ENCODE data around the gene OR2L5.

The OR2L5 gene, protein sequence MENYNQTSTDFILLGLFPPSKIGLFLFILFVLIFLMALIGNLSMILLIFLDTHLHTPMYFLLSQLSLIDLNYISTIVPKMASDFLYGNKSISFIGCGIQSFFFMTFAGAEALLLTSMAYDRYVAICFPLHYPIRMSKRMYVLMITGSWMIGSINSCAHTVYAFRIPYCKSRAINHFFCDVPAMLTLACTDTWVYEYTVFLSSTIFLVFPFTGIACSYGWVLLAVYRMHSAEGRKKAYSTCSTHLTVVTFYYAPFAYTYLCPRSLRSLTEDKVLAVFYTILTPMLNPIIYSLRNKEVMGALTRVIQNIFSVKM

GRCh38 chr1:248013229-248013710 lies at the start of gene OR2L5:
Gene OR2L5 (plus strand): TSS chr1:248013660. CDS start chr1:248021948, 8,288 bp downstream.
- no peak for DNase-seq

DNA sequence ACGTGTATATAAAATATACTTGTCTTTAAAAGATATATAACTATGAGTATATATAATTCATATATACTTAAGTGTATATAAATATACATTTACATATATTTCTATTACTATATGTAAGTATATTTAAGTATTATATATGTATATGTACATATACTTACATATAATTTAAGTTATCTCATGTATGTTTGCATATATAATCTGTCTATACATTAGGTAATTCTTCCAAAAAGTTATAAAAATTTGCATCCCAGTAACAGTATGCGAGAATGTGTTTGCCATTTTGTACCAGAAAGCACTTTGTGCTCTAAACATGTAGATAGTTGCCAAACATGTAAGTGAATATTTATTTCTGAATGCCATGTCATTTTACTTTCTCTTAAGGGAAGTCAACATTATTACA lies 48.5 kb upstream of the OR2L5 start, which contains the start of gene OR2AK2:
OR2AK2 (plus strand) TSS at position 301 of the 400 bp plus-strand sequence. CDS start 144 bp downstream, outside the sequence.
- DNase-seq, result no peak

DNA sequence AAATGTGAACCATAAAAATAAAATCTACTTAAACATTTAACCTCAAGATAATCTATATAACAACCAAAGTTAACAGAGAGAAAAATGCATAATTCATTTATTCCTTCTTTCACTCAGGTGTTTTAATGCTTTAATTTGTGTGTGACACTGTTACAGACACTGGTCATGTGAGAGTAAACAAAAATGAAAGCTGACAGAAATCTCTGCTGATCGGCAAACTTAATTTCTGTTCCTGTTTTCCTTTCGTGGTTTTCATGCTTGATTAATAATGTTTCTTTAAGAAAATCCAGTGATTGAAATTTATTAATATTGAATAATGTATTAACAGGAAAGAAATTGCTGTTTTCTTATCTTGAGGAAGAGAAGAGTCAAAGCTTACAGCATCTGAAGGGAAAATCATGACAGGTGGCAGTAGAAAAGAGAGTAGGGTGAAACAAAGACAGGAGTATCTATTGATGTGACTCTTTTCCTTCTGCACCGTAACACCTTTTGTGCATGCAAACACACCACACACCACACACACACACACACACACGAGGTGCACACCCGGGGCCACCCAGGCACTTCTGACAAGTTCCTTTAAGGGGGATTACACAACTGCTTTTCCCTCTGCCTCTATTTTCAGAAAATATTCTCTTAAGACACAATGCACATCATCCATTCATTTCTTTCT lies 46.8 kb upstream of the OR2L5 start:
- no peak for DNase-seq

GRCh38 chr1:247992986-247993385 lies 20.5 kb upstream of the OR2L5 start:
- no peak for DNase-seq

DNA sequence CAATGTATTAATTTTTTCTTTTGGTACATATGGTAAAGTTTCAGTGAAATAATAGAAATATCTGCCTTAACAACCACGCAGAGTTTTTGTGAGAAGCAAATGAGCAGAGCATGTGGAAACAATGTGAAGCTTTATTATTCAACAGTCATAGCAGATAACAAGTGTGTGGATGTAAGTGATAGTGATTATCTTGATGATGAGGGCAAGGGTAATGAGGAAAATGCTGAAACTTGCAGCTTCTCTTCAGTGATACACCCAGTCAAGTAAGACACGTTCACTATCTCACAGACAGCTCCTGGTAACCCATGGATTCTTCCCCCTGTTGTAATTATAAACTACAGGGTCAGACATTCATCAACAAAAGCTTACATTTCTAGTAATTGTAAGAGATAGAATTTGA lies 14.6 kb upstream of the OR2L5 start:
- no peak for DNase-seq

DNA sequence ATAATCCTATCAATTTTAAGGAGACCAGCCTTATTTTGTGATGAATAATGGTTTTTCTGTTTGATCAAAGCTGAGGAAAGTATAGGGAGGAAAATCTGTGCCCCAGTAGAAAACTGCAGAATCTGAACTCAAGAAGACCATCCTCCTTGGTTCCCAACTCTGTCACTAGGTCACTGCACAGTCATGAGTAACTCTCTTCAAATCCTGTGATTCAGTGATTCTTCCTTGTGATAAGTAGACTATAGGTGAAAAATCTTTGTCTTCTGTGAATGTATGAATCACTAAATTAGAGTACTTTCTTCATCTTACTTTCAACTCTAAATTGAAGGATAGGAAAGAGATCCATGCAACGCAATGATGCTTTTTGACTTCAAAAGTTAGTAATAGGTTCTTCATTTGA lies 13.3 kb upstream of the OR2L5 start:
- DNase-seq, result no peak

DNA sequence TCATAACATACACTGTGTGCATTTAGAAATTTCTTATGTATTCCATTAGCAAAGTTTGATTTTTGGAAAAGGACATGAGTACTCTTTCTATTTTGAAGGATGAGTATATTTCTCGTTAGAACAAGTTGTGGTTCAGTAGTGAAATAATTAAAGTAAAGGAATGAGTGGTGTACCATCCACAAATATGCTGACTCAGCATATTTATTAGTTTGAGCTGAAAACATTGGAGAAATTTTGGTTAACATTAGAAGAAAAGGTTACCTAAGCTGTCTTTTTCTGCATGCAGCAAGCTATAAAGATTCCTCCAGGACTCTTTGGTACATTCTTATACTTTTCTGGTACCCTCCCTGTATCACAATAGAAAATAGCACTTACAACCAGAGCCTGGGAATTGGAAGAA lies 5.7 kb upstream of the OR2L5 start:
- DNase-seq, result no peak

- no peak for DNase-seq
Observed at GRCh38 chr1:248009681-248010080, 3.8 kb upstream of the OR2L5 start.

GRCh38 chr1:248015803-248016202 lies 2.3 kb downstream of the OR2L5 start:
- DNase-seq, result no peak

- DNase-seq, result no peak
Observed at GRCh38 chr1:248029770-248030169, 16.3 kb downstream of the OR2L5 start, which contains the start of gene OR2L2. Gene OR2L2 (plus strand): TSS chr1:248030070. CDS start chr1:248038268, 8,198 bp downstream.

- DNase-seq, result no peak
Observed at GRCh38 chr1:248045209-248045608, 31.7 kb downstream of the OR2L5 start.

- DNase-seq, result no peak
Observed at GRCh38 chr1:248046536-248046935, 33.1 kb downstream of the OR2L5 start, which contains the start of gene OR2L3. Gene OR2L3 (plus strand): TSS chr1:248046836. CDS start chr1:248060682, 13,846 bp downstream.

DNA sequence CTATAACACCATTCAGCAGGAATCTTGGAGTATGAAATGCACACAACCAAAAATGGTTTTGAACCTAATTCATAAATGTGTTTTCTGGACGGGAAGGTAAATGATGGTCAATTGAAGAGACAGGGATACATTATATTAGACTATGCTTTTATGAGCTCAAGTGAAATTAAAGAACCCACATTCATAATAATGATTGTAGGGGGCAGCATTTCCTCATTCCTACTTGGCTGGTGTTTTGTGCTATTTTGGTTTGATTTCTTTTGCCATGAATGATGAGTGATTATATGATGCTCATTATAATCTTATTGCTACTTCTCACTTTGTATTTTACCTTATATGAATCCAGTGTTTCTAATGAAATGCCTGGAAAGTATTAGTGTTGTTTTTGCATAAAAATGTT lies 33.5 kb downstream of the OR2L5 start:
- DNase-seq, result no peak

GRCh38 chr1:248054671-248055070 lies 41.2 kb downstream of the OR2L5 start:
- no peak for DNase-seq

DNA sequence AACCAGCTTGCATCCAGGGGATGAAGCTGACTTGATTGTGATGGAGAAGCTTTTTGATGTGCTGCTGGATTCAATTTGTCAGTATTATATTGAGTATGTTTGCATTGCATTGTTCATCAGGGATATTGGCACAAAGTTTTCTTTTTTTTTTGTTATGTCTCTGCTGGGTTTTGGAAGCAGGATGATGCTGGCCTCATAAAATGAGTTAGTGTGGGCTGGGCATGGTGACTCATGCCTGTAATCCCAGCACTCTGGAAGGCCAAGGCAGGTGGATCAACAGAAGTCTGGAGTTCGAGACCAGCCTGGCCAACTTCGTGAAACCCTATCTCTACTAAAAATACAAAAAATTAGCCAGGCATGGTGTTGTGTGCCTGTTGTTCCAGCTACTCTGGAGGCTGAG lies 41.8 kb downstream of the OR2L5 start:
- DNase-seq, result no peak

GRCh38 chr1:248065071-248065470 lies 51.6 kb downstream of the OR2L5 start:
- no peak for DNase-seq

DNA sequence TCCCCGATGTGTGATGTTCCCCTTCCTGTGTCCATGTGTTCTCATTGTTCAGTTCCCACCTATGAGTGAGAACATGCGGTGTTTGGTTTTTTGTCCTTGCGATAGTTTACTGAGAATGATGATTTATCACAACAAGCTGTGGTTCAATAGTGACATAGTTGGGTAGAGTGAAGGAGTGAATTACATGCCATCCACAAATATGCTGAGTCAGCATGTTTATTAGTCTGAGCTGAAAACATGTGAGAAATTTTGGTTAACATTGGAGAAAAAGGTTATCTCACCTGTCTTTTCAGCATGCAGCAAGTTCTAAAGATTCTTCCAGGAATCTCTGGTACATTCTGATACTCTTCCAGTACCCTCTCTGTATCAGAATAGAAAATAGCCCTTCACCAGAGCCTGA lies 52.1 kb downstream of the OR2L5 start:
- DNase-seq, result no peak

Measured in NCI-H526 treated with DMSO at 0.1 percent for 48 hours (cell line).